Cerebellar nuclear complex (tissue), 1 donor: ENCODE data around the gene SELENOT.

ENCODE experiments used
- DNase-seq, 2 experiments: peaks; one replicate each; lab custom pipeline; 2025; lab: John Stamatoyannopoulos, UW

Gene SELENOT

DNA sequence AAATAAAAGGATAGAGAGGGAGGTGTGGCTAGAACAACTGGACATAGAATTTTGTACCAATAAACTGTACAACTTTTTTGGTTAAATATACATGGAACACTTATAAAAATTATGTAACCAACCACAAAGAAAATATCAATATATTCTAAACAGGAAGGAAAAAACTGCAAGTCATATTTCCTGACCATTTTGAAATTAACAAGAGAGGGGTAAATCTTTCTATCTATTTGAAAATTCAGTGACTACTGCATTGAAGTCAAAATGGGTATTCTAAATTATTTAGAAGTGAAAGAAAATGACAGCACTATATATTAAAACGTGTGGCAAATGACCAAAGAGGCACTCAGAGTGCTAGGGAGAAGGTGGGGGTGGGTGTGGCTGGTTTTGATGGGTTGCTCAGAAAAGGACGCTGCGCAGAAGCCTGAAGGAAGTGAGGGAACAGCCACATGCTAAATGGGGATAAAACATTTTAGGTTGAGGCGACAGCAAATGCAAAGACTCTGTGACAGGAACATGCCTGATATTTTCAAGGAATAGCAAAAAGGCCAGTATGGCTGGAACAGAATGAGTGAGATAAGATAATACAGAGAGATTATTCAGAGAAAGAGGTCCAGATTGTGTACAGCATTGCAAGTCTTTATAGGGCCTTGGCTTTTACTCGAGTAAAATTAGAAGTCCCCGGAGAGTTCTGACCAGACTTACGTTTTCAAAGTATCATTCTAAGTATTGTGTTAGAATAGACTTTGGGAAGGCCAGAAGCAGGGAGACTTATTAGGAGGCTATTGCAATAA, 59.5 kb downstream of the SELENOT start:
- DNase-seq: no peak

DNA sequence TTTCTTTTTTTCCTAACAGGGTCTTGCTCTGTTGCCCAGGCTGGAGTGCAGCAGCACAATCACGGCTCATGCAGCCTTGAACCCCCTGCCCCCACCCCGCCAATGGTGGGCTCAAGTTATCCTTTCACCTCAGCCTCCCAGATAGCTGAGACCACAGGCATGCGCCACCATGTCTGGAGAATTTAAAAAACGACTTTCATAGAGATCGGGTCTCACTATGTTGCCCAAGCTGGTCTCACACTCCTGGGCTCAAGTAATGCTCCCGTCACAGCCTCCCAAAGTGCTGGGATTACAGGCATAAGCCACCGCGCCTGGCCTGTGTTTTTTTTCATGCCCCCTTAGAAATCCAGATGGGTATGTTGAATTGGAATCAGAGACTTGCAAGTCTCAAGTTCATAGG, 60.3 kb downstream of the SELENOT start:
- no peak for DNase-seq

DNA sequence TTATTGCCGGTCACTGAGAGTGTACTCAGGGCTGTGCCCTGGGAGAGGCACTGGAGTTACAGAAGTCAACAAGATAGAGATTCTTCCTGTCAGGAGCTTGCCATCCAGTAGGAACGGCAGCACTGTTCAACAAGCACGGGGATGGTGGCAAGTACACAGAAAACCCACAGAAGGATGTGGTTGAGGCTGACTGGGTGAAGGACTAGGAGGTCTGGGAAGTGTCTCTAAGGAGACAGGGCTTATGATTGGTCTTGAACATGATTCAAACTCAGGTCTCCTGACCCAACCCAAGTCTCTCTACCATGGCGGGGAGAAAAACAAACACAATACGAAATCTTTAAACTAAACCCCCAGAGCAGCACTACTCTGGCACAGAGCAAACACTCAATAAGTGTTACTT, 63.0 kb downstream of the SELENOT start:
- DNase-seq: no peak

DNA sequence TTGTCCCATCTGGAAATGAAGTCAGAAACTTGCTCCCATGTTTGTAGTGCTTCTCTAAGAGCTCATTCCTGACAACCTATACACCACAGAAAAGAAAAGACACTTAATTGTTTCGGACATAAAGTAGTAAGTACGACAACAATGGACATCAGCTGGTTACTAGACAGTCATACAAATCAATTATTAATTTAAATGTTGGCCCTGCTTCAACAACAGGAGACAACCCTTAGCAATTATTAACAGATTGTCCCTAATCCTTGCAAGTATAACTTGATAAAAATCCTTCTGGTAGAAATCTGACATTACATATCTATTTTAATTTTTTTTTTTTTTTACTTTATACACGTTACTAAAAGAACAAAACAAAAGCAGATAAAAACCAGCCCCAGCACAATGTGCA, 70.8 kb downstream of the SELENOT start:
- DNase-seq: no peak

DNA sequence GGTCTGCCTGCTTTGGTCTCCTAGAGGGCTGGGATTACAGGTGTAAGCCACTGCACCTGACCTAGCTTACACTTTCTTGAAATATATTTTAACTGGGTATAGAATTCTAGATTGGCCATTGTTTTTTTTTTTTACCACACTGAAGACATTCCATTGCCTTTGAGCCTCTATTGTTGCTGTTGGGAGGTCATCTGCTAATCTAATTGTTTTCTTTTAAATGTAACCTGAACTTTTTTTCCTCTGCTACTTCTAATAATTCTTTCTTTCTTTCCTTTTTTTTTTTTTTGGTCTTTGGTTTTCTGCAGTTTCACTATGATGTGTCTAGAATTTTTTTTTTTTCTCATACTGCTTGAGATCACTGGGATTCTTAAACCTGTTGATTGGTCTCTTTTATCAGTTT, 72.5 kb downstream of the SELENOT start:
- no peak for DNase-seq
